ENCODE measurements around the gene ADAMTS6. TPM values are rescaled to one million over a fixed set of nuclear protein-coding genes. Genes with fewer than 3 reads are reported as not detected.

The ADAMTS6 gene
- total and polyA plus RNA-seq, 2 of the 13 experiments (the other 11 are each of a cell fraction or from before 2014, with no cell fraction given): 3.1 to 8.2 TPM

DNA sequence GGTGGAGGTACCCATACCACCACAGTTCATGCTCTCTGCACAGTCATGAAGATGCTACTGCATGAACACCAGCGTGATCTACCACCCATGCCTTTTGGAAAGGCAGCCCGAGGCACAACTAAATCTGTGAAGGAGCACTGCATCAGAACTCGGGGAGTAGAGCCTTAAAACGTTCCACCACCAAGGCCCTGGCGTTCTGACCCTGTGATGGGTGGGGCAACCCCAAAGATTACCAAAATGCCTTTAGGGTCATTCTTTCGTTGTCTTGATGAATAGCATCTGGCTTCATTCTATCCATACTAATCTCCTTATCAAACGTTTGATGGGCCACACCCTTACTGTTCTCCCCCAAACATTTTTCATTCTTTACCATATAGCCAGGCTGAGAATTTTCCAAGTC, 97.9 kb downstream of the ADAMTS6 start:
- Histone ChIP-seq H3K27ac (ENCODE audit: extremely low read length, insufficient read depth, low read length) (no peak overlapping the region), H3K9me3 (ENCODE audit: low read length) (no peaks in the 10 kb centered on the region), H3K27me3 (ENCODE audit: control insufficient read depth in 1 of 2, insufficient read depth in 2 of 2, low read length in 2 of 2) (no peaks in the 10 kb centered on the region), H3K79me2 (ENCODE audit: insufficient read depth, low read length) (no peaks in the 10 kb centered on the region), H2AFZ (ENCODE audit: low read length) (no peak overlapping the region), H3K36me3 (replicated peaks in 1 of 2; ENCODE audit: control insufficient read depth in 1 of 2, insufficient read depth in 2 of 2, low read length in 2 of 2) (no peaks in the 10 kb centered on the region), H3K4me1 (ENCODE audit: insufficient read depth, low read length) (no peaks in the 10 kb centered on the region), H3K9ac (ENCODE audit: insufficient read depth, low read depth, low read length) (no peak overlapping the region), H4K20me1 (ENCODE audit: insufficient read depth, low read length) (no peaks in the 10 kb centered on the region), H3K4me3 (replicated peaks in 1 of 3; ENCODE audit: insufficient read depth in 1 of 3, low read depth in 2 of 3, low read length in 3 of 3) (no peak overlapping the region), H3K4me2 (ENCODE audit: low read depth, low read length) (no peak overlapping the region)
- DNase-seq (ENCODE audit: low spot score): no peak
- BruUV-seq (replicated peaks): no TSS peak
- WGBS (ENCODE audit: low lambda C conversion rate): 29% methylated on average over 7 of the region's 7 CpGs
- FAIRE-seq: no peak
- ChIA-PET POLR2A (no interaction called here), CTCF (ENCODE audit: low intra/inter-chr PET ratio, low total read pairs) (no interaction called here)
- in situ Hi-C loops (cut with HindIII; ENCODE audit: extremely low pct_ligation_motif_present, low pct_unique_long_range_greater_than_20kb) (no loop called here), intact Hi-C loops (cut with micrococcal nuclease; ENCODE audit: unreplicated experiment) (no loop called here)
- TF ChIP-seq, protein P1, sequence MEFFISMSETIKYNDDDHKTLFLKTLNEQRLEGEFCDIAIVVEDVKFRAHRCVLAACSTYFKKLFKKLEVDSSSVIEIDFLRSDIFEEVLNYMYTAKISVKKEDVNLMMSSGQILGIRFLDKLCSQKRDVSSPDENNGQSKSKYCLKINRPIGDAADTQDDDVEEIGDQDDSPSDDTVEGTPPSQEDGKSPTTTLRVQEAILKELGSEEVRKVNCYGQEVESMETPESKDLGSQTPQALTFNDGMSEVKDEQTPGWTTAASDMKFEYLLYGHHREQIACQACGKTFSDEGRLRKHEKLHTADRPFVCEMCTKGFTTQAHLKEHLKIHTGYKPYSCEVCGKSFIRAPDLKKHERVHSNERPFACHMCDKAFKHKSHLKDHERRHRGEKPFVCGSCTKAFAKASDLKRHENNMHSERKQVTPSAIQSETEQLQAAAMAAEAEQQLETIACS (CRISPR knock-in tag; IDR thresholded peaks at IDR 0.05): no peak
- TF ChIP-seq, protein P2, sequence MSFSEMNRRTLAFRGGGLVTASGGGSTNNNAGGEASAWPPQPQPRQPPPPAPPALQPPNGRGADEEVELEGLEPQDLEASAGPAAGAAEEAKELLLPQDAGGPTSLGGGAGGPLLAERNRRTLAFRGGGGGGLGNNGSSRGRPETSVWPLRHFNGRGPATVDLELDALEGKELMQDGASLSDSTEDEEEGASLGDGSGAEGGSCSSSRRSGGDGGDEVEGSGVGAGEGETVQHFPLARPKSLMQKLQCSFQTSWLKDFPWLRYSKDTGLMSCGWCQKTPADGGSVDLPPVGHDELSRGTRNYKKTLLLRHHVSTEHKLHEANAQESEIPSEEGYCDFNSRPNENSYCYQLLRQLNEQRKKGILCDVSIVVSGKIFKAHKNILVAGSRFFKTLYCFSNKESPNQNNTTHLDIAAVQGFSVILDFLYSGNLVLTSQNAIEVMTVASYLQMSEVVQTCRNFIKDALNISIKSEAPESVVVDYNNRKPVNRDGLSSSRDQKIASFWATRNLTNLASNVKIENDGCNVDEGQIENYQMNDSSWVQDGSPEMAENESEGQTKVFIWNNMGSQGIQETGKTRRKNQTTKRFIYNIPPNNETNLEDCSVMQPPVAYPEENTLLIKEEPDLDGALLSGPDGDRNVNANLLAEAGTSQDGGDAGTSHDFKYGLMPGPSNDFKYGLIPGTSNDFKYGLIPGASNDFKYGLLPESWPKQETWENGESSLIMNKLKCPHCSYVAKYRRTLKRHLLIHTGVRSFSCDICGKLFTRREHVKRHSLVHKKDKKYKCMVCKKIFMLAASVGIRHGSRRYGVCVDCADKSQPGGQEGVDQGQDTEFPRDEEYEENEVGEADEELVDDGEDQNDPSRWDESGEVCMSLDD (CRISPR knock-in tag; IDR thresholded peaks at IDR 0.05; ENCODE audit: borderline replicate concordance): no peak
- TF ChIP-seq ZNF678 (CRISPR knock-in tag; IDR thresholded peaks at IDR 0.05) (no peak), ZNF614 (CRISPR knock-in tag; IDR thresholded peaks at IDR 0.05; ENCODE audit: borderline replicate concordance) (no peak), STAT5B (CRISPR knock-in tag; IDR thresholded peaks at IDR 0.05) (no peak), GABPA (IDR thresholded peaks at IDR 0.05; ENCODE audit: low read depth, low read length) (no peak), GABPA (CRISPR knock-in tag; IDR thresholded peaks at IDR 0.05; ENCODE audit: low read depth) (no peak), TRIM22 (IDR thresholded peaks at IDR 0.05) (no peak), ZNF17 (CRISPR knock-in tag; IDR thresholded peaks at IDR 0.05) (no peak), ZNF878 (CRISPR knock-in tag; IDR thresholded peaks at IDR 0.05) (no peak), ZSCAN20 (CRISPR knock-in tag; IDR thresholded peaks at IDR 0.05; ENCODE audit: borderline replicate concordance) (no peak)
- TF ChIP-seq, protein P3, sequence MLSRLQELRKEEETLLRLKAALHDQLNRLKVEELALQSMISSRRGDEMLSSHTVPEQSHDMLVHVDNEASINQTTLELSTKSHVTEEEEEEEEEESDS (CRISPR knock-in tag; IDR thresholded peaks at IDR 0.05; ENCODE audit: borderline replicate concordance): no peak
- TF ChIP-seq, protein P4, sequence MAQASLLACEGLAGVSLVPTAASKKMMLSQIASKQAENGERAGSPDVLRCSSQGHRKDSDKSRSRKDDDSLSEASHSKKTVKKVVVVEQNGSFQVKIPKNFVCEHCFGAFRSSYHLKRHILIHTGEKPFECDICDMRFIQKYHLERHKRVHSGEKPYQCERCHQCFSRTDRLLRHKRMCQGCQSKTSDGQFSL (CRISPR knock-in tag; IDR thresholded peaks at IDR 0.05): no peak
- TF ChIP-seq, protein P5, sequence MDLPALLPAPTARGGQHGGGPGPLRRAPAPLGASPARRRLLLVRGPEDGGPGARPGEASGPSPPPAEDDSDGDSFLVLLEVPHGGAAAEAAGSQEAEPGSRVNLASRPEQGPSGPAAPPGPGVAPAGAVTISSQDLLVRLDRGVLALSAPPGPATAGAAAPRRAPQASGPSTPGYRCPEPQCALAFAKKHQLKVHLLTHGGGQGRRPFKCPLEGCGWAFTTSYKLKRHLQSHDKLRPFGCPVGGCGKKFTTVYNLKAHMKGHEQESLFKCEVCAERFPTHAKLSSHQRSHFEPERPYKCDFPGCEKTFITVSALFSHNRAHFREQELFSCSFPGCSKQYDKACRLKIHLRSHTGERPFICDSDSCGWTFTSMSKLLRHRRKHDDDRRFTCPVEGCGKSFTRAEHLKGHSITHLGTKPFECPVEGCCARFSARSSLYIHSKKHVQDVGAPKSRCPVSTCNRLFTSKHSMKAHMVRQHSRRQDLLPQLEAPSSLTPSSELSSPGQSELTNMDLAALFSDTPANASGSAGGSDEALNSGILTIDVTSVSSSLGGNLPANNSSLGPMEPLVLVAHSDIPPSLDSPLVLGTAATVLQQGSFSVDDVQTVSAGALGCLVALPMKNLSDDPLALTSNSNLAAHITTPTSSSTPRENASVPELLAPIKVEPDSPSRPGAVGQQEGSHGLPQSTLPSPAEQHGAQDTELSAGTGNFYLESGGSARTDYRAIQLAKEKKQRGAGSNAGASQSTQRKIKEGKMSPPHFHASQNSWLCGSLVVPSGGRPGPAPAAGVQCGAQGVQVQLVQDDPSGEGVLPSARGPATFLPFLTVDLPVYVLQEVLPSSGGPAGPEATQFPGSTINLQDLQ (CRISPR knock-in tag; IDR thresholded peaks at IDR 0.05): no peak
- no peak for ATAC-seq
